Uterus (tissue), 2 donors: Measurements from ENCODE around the gene IL15RA.

Experiments used
- POLR2A ChIP-seq, 2 donors: fragments of 450-650 bp; IDR thresholded peaks; one replicate each; pipeline ENCODE4 v1.6.1; 2016; ENCODE audit warnings: antibody characterized with exemption in 2 of 2, mild to moderate bottlenecking in 1 of 2, moderate library complexity in 1 of 2
- TF ChIP-seq, protein P1 (sequence below), 4 experiments: fragments of 200-600 bp in 2 of 4; fragments of 450-650 bp in 2 of 4; sonication (generic) in 2 of 4; IDR thresholded peaks; one replicate each; pipeline ENCODE4 v1.5.1; 2016 to 2019; ENCODE audit warnings: antibody characterized with exemption in 4 of 4, mild to moderate bottlenecking in 2 of 4, moderate library complexity in 1 of 4

DNA sequence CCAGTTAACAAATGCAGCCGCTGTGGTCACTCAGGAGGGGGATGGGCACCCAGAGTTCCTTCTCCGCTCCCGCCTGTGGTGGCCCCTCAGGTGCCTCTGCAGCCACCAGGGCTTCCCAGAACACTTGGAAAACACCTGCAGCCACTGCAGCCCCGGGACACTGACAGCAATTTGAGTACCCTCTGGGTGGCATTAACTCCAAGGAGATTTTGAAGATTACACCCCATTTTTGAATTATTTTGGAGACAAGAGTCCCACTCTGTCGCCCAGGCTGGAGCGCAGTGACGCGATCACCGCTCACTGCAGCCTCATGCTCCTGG, 32.2 kb downstream of the IL15RA start:
- TF ChIP-seq, protein P1, sequence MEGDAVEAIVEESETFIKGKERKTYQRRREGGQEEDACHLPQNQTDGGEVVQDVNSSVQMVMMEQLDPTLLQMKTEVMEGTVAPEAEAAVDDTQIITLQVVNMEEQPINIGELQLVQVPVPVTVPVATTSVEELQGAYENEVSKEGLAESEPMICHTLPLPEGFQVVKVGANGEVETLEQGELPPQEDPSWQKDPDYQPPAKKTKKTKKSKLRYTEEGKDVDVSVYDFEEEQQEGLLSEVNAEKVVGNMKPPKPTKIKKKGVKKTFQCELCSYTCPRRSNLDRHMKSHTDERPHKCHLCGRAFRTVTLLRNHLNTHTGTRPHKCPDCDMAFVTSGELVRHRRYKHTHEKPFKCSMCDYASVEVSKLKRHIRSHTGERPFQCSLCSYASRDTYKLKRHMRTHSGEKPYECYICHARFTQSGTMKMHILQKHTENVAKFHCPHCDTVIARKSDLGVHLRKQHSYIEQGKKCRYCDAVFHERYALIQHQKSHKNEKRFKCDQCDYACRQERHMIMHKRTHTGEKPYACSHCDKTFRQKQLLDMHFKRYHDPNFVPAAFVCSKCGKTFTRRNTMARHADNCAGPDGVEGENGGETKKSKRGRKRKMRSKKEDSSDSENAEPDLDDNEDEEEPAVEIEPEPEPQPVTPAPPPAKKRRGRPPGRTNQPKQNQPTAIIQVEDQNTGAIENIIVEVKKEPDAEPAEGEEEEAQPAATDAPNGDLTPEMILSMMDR (IDR thresholded peaks at IDR 0.05) = no peak
- no peak for TF ChIP-seq POLR2A (IDR thresholded peaks at IDR 0.05)
